Duodenal mucosa (tissue), 2 donors: ENCODE results near the gene TPM4.
A peak's percentile ranks its signal among the peaks of the same experiment; 100 is the strongest.

Experiments used
- H3K27ac ChIP-seq: one replicate; pipeline ENCODE4 v1.7.0; 2013; ENCODE audit warnings: low read depth, low read length
- H3K27me3 ChIP-seq, 2 donors: one replicate each; pipeline ENCODE4 v1.7.0; 2013; ENCODE audit warnings: low read length in 2 of 2, control low read depth in 1 of 2; ENCODE audit not compliant: insufficient read depth in 2 of 2, control insufficient read depth in 1 of 2
- H3K36me3 ChIP-seq, 2 donors: one replicate each; pipeline ENCODE4 v1.7.0; 2013; ENCODE audit warnings: low read length in 2 of 2, control low read depth in 1 of 2; ENCODE audit not compliant: insufficient read depth in 2 of 2, control insufficient read depth in 1 of 2
- H3K4me1 ChIP-seq, 2 donors: one replicate each; pipeline ENCODE4 v1.7.0; 2013; ENCODE audit warnings: low read length in 2 of 2, control low read depth in 1 of 2; ENCODE audit not compliant: insufficient read depth in 2 of 2, control insufficient read depth in 1 of 2
- H3K4me3 ChIP-seq, 2 donors: one replicate each; pipeline ENCODE4 v1.7.0; 2013; ENCODE audit warnings: low read length in 2 of 2, low read depth in 1 of 2
- H3K9ac ChIP-seq, 2 donors: one replicate each; pipeline ENCODE4 v1.7.0; 2013; ENCODE audit warnings: low read length in 2 of 2, low read depth in 1 of 2
- H3K9me3 ChIP-seq, 2 donors: one replicate each; pipeline ENCODE4 v1.7.0; 2013; ENCODE audit warnings: low read length in 2 of 2, control low read depth in 1 of 2; ENCODE audit not compliant: control insufficient read depth in 1 of 2

Gene TPM4

DNA sequence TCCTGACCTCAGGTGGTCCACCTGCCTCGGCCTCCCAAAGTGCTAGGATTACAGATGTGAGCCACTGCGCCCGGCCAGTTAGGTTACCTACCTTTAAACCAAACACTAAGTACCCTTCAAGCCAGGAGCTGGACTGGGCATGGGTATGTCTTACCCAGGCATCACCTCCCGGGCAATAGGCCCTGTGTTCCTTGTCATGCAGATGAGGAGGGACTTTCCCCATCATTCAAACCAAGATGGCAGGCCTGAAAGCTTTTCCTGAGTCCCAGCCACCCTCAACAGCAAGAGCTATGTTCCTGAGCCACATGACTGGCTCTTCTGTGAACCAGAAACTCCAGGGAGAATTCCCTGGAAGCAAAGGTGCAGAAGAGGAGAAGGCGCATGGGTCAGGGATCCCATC, 44.8 kb downstream of the TPM4 start:
- H3K9me3 ChIP-seq = no peaks in the 10 kb centered on the region
- H3K4me1 ChIP-seq = peaks cover 46 to 53% of the 10 kb centered on the region in 2 donors
- peaks cover 44 to 72% of the 10 kb centered on the region in 2 donors for H3K36me3 ChIP-seq
- H3K27ac ChIP-seq = no peak overlapping the region
- H3K27me3 ChIP-seq = no peaks in the 10 kb centered on the region
- no peak overlapping the region for H3K9ac ChIP-seq
- H3K4me3 ChIP-seq = no peak overlapping the region

DNA sequence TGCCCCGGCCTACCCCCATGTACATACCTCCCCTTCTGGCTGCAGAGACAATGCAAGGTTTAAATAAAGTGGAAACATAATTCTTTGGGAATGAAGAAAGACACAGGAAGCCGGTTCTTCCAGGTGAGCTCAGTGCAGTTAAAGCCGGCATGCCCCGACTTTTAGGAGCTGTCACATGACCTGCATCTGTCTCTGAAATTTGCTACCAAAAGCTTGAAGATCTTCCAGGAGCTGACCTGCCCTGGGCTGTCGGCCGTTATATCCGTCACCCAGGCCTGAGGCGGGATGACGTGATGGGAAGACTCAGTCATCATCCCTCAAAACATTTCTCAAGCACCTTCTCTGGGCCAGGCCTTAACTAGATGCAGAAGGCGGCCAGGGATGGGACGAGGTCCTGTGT, 45.7 kb downstream of the TPM4 start:
- H3K27me3 ChIP-seq = no peaks in the 10 kb centered on the region
- H3K9me3 ChIP-seq = no peaks in the 10 kb centered on the region
- no peak overlapping the region for H3K27ac ChIP-seq
- peaks cover 47 to 78% of the 10 kb centered on the region in 2 donors for H3K36me3 ChIP-seq
- no peak overlapping the region for H3K4me3 ChIP-seq
- no peak overlapping the region for H3K9ac ChIP-seq
- H3K4me1 ChIP-seq = peaks cover 47 to 51% of the 10 kb centered on the region in 2 donors

- H3K27ac ChIP-seq = peak overlapping the region; percentile 77
These were observed 48.7 kb downstream of the TPM4 start for GRCh38 chr19:16124953-16125352.

DNA sequence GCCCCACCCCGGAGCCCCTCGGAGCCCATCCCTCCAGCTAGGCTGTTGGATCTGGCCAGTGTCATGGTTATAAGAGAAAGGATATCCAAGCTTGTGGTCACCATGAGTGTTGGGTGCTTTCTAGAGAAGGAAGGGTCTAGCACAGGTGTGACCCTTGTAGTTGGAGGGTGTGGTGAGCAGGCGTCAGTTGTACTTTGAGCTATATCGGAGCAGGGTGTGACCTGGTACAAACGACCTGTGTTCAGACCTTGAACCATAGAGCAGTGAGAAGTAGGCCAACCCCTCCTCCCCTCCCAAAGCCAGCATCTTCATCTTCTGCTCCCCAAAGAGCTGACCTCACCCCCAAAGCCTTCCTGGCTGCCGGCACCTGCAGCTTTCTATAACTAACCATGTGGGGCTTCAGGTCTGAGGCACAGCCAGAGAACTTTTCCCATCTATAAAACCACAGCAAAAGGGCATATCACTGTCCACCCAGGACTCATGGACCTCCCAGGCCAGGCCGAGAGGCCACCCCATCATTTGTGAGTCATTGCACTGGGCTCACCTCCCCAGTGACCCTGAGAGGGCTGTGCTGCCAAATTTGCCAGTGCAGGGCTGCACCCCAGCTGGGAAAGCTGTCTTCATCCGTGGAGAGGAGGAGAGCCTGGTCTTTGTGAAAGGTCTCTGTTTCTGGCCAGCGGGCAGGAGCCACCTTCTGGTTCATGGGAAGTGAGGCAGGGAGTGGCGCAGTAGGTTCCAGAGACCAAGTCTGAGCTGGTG, 49.6 kb downstream of the TPM4 start:
- H3K9me3 ChIP-seq = no peaks in the 10 kb centered on the region
- no peaks in the 10 kb centered on the region for H3K27me3 ChIP-seq
- H3K4me1 ChIP-seq = peaks cover 19 to 20% of the 10 kb centered on the region in 2 donors
- peaks cover 68 to 97% of the 10 kb centered on the region in 2 donors for H3K36me3 ChIP-seq
- H3K27ac ChIP-seq = peak overlapping the region; percentile 77
- no peak overlapping the region for H3K4me3 ChIP-seq
- peak overlapping the region; percentile 32 to 39 for H3K9ac ChIP-seq

More at GRCh38 chr19:16124953-16125352, 48.7 kb downstream of the TPM4 start:
- Histone ChIP-seq H3K9ac (peak overlapping the region in 1 of 2 donors; percentile 32), H3K4me3 (no peak overlapping the region), H3K9me3 (no peaks in the 10 kb centered on the region), H3K4me1 (peaks cover 21 to 22% of the 10 kb centered on the region in 2 donors), H3K36me3 (peaks cover 64 to 89% of the 10 kb centered on the region in 2 donors), H3K27me3 (no peaks in the 10 kb centered on the region)

DNA sequence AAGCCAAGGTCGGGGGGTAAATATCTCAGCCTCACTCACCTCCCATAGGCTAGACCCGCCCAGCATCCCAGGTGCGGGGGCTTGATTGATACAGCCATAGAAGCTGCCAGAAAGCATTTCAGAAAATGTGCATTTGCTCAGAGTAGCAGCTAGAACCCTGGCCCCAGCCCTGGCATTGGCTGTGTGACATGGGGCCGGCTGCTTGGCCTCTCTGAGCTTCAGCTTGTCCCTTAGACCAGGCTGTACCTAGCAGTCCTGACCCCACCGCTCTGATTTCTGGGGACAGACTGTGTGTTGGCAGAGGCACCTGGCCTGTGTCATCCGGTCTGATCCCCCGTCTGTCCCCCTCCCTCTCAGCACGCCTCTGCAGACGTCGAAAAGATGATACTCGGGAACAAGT, 50.8 kb downstream of the TPM4 start:
- no peak overlapping the region for H3K4me3 ChIP-seq
- no peaks in the 10 kb centered on the region for H3K27me3 ChIP-seq
- no peaks in the 10 kb centered on the region for H3K9me3 ChIP-seq
- no peak overlapping the region for H3K27ac ChIP-seq
- H3K9ac ChIP-seq = no peak overlapping the region
- peaks cover 19 to 20% of the 10 kb centered on the region in 2 donors for H3K4me1 ChIP-seq
- H3K36me3 ChIP-seq = peaks cover 59 to 96% of the 10 kb centered on the region in 2 donors

GRCh38 chr19:16127776-16128371, 51.6 kb downstream of the TPM4 start:
- Histone ChIP-seq H3K36me3 (peaks cover 58 to 96% of the 10 kb centered on the region in 2 donors), H3K4me3 (no peak overlapping the region), H3K9ac (no peak overlapping the region), H3K9me3 (no peaks in the 10 kb centered on the region), H3K27me3 (no peaks in the 10 kb centered on the region), H3K27ac (no peak overlapping the region), H3K4me1 (peaks cover 19 to 20% of the 10 kb centered on the region in 2 donors)

DNA sequence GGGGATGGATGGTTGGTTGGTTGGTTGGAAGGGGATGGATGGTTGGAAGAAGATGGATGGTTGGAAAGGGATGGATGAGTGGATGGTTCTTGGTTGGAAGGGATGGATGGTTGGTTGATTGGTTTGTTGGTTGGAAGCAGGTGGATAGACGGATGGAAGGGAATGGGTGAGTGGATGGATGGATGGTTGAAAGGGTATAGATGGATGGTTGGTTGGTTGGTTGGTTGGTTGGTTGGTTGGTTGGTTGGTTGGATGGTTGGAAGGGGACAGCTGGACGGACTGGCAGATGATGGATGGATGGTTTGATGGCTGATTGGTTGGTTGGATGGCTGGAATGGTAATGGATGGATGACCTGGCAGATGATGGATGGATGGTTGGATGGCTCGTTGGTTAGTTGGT, 55.4 kb downstream of the TPM4 start:
- no peaks in the 10 kb centered on the region for H3K9me3 ChIP-seq
- H3K36me3 ChIP-seq = peaks cover 56 to 76% of the 10 kb centered on the region in 2 donors
- H3K4me1 ChIP-seq = peaks cover 0 to 12% of the 10 kb centered on the region in 2 donors
- H3K27ac ChIP-seq = no peak overlapping the region
- H3K4me3 ChIP-seq = no peak overlapping the region
- H3K27me3 ChIP-seq = no peaks in the 10 kb centered on the region
- no peak overlapping the region for H3K9ac ChIP-seq

DNA sequence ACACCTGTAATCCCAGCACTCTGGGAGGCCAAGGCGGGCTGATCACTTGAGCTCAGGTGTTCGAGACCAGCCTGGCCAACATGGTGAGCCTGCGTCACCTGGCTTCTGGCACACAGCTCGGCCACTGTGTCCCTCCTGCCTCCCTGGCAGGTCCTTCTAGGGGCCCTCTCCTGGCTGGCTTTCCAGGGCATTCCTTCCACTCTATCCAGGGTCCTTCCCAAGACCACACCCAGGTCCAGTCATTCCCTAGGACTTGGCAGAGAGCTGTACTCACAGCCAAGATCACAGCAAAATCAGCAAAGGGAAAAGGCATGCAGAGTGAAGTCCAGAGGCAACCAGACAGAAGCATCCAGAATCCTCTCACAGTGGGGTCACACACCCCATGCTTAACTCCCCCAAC, 57.5 kb downstream of the TPM4 start:
- H3K9me3 ChIP-seq = no peaks in the 10 kb centered on the region
- H3K9ac ChIP-seq = no peak overlapping the region
- H3K4me1 ChIP-seq = peaks cover 0 to 12% of the 10 kb centered on the region in 2 donors
- H3K27ac ChIP-seq = no peak overlapping the region
- no peak overlapping the region for H3K4me3 ChIP-seq
- no peaks in the 10 kb centered on the region for H3K27me3 ChIP-seq
- peaks cover 37 to 54% of the 10 kb centered on the region in 2 donors for H3K36me3 ChIP-seq

GRCh38 chr19:16134510-16134909, 58.2 kb downstream of the TPM4 start:
- Histone ChIP-seq H3K36me3 (peaks cover 30 to 47% of the 10 kb centered on the region in 2 donors), H3K9me3 (no peaks in the 10 kb centered on the region), H3K4me3 (no peak overlapping the region), H3K9ac (no peak overlapping the region), H3K4me1 (peaks cover 1 to 12% of the 10 kb centered on the region in 2 donors), H3K27me3 (no peaks in the 10 kb centered on the region), H3K27ac (no peak overlapping the region)

GRCh38 chr19:16135430-16136127, 59.3 kb downstream of the TPM4 start:
- peaks cover 6 to 12% of the 10 kb centered on the region in 2 donors for H3K4me1 ChIP-seq
- H3K9me3 ChIP-seq = no peaks in the 10 kb centered on the region
- H3K4me3 ChIP-seq = no peak overlapping the region
- no peak overlapping the region for H3K9ac ChIP-seq
- no peaks in the 10 kb centered on the region for H3K27me3 ChIP-seq
- peaks cover 22 to 37% of the 10 kb centered on the region in 2 donors for H3K36me3 ChIP-seq
- no peak overlapping the region for H3K27ac ChIP-seq
